ENCODE results near the gene ATF4. TPM values are rescaled to one million over a fixed set of nuclear protein-coding genes. Genes with fewer than 3 reads are reported as not detected.

Gene ATF4
- total and polyA plus RNA-seq, 2 of the 8 experiments (the other 6 are each of a cell fraction or from before 2014, with no cell fraction given), result 553 to 704 TPM

- TF ChIP-seq, protein P1, sequence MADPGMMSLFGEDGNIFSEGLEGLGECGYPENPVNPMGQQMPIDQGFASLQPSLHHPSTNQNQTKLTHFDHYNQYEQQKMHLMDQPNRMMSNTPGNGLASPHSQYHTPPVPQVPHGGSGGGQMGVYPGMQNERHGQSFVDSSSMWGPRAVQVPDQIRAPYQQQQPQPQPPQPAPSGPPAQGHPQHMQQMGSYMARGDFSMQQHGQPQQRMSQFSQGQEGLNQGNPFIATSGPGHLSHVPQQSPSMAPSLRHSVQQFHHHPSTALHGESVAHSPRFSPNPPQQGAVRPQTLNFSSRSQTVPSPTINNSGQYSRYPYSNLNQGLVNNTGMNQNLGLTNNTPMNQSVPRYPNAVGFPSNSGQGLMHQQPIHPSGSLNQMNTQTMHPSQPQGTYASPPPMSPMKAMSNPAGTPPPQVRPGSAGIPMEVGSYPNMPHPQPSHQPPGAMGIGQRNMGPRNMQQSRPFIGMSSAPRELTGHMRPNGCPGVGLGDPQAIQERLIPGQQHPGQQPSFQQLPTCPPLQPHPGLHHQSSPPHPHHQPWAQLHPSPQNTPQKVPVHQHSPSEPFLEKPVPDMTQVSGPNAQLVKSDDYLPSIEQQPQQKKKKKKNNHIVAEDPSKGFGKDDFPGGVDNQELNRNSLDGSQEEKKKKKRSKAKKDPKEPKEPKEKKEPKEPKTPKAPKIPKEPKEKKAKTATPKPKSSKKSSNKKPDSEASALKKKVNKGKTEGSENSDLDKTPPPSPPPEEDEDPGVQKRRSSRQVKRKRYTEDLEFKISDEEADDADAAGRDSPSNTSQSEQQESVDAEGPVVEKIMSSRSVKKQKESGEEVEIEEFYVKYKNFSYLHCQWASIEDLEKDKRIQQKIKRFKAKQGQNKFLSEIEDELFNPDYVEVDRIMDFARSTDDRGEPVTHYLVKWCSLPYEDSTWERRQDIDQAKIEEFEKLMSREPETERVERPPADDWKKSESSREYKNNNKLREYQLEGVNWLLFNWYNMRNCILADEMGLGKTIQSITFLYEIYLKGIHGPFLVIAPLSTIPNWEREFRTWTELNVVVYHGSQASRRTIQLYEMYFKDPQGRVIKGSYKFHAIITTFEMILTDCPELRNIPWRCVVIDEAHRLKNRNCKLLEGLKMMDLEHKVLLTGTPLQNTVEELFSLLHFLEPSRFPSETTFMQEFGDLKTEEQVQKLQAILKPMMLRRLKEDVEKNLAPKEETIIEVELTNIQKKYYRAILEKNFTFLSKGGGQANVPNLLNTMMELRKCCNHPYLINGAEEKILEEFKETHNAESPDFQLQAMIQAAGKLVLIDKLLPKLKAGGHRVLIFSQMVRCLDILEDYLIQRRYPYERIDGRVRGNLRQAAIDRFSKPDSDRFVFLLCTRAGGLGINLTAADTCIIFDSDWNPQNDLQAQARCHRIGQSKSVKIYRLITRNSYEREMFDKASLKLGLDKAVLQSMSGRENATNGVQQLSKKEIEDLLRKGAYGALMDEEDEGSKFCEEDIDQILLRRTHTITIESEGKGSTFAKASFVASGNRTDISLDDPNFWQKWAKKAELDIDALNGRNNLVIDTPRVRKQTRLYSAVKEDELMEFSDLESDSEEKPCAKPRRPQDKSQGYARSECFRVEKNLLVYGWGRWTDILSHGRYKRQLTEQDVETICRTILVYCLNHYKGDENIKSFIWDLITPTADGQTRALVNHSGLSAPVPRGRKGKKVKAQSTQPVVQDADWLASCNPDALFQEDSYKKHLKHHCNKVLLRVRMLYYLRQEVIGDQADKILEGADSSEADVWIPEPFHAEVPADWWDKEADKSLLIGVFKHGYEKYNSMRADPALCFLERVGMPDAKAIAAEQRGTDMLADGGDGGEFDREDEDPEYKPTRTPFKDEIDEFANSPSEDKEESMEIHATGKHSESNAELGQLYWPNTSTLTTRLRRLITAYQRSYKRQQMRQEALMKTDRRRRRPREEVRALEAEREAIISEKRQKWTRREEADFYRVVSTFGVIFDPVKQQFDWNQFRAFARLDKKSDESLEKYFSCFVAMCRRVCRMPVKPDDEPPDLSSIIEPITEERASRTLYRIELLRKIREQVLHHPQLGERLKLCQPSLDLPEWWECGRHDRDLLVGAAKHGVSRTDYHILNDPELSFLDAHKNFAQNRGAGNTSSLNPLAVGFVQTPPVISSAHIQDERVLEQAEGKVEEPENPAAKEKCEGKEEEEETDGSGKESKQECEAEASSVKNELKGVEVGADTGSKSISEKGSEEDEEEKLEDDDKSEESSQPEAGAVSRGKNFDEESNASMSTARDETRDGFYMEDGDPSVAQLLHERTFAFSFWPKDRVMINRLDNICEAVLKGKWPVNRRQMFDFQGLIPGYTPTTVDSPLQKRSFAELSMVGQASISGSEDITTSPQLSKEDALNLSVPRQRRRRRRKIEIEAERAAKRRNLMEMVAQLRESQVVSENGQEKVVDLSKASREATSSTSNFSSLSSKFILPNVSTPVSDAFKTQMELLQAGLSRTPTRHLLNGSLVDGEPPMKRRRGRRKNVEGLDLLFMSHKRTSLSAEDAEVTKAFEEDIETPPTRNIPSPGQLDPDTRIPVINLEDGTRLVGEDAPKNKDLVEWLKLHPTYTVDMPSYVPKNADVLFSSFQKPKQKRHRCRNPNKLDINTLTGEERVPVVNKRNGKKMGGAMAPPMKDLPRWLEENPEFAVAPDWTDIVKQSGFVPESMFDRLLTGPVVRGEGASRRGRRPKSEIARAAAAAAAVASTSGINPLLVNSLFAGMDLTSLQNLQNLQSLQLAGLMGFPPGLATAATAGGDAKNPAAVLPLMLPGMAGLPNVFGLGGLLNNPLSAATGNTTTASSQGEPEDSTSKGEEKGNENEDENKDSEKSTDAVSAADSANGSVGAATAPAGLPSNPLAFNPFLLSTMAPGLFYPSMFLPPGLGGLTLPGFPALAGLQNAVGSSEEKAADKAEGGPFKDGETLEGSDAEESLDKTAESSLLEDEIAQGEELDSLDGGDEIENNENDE (IDR thresholded peaks at IDR 0.05; ENCODE audit: insufficient replicate concordance, low read length), result no peak
- TF ChIP-seq POU5F1 (IDR thresholded peaks at IDR 0.05; ENCODE audit: low read depth, low read length) (no peak), CHD2 (IDR thresholded peaks at IDR 0.05; ENCODE audit: low read length) (no peak), JUND (IDR thresholded peaks at IDR 0.05; ENCODE audit: low read length) (no peak), CBX8 (IDR thresholded peaks at IDR 0.05; ENCODE audit: borderline replicate concordance, low read depth, low read length) (no peak), EP300 (IDR thresholded peaks at IDR 0.05; ENCODE audit: borderline replicate concordance in 1 of 2, low read depth in 2 of 2, low read length in 2 of 2) (no peak), SUZ12 (IDR thresholded peaks at IDR 0.05; ENCODE audit: low read length) (no peak), USF2 (IDR thresholded peaks at IDR 0.05; ENCODE audit: low read length) (no peak), RNF2 (IDR thresholded peaks at IDR 0.05; ENCODE audit: borderline replicate concordance, low read depth, low read length, missing control alignments, poor library complexity, severe bottlenecking) (no peak)
Observed at GRCh38 chr22:39517470-39517869, 2.9 kb upstream of the ATF4 start (continued).

All from H1 (cell line).